ENCODE results near the gene CCDC167.

The CCDC167 gene

DNA sequence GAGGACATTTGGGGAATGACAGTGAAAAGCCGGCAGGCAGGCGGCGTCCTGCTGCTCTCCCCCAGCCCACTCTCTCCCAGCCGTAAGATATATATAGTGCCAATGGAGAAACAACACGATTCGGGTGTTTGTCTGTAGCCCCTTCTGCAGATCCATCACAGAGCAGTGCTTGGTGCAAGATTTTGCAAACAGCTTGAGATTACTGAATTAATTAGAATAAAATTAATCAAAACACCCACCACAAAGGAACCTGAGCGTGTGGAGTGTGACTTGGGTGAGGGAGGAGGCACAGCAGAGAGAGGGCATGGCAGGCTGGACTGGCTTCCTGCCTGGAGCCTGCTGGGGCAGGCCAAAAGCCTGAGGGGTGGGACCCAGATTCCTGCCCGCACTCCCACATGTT, 28.8 kb upstream of the CCDC167 start:
- no peak for FAIRE-seq

DNA sequence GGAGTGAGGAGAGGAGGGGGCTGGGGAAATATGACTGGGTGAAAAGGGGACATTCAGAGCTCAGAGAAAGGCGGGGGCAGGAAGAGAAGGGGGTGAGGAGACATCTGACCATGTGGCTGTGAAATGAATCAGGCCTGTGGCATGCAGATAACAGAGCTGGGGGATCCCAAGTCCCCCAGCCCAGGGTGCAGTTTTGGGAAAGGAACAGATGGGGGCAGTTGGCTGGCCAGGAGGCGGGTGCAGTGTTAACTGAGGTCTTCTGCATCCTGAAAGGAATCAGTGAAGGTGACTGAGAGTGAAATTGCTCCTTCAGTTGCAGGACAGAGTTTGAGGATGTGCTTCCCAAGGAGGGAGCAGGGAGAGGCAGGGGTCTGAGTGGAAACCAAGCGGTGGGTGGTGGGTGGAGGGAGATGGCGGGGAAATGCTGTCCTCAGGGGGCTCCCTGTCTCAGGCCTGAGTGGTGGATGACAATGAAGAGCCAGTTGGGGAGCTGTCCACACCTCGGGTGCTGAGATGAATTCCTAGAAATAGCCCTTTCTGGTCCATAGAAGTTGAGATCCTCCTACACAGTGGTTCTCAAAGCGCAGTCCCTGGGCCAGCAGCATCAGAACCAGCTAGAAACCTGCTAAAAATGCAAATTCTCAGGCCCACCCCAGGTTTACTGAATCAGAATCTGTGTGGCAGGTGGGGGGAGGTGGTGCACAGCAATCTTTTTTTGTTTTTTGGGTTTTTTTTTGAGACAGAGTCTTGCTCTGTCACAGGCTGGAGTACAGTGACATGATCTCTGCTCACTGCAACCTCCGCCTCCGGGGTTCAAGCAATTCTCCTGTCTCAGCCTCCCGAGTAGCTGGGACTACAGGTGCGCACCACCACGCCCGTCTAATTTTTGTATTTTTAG, 26.0 kb upstream of the CCDC167 start:
- FAIRE-seq: no peak

DNA sequence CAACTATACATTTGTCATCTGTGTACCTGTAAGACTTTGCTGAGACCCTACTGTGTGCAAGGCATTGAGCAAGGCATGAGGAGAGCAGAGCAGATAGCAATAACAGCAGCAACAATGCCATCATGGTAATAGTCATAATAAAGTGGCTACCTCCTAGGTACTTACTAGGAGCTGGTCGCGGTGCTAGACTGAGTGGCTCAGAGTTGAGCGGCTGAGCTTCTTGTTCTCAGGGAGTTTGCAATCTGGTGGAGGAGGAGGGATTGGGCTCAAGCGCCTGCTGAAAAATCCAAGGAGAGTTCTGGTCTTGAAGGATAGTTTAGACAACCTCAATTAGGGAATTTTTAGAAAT, 25.3 kb upstream of the CCDC167 start:
- FAIRE-seq: no peak

DNA sequence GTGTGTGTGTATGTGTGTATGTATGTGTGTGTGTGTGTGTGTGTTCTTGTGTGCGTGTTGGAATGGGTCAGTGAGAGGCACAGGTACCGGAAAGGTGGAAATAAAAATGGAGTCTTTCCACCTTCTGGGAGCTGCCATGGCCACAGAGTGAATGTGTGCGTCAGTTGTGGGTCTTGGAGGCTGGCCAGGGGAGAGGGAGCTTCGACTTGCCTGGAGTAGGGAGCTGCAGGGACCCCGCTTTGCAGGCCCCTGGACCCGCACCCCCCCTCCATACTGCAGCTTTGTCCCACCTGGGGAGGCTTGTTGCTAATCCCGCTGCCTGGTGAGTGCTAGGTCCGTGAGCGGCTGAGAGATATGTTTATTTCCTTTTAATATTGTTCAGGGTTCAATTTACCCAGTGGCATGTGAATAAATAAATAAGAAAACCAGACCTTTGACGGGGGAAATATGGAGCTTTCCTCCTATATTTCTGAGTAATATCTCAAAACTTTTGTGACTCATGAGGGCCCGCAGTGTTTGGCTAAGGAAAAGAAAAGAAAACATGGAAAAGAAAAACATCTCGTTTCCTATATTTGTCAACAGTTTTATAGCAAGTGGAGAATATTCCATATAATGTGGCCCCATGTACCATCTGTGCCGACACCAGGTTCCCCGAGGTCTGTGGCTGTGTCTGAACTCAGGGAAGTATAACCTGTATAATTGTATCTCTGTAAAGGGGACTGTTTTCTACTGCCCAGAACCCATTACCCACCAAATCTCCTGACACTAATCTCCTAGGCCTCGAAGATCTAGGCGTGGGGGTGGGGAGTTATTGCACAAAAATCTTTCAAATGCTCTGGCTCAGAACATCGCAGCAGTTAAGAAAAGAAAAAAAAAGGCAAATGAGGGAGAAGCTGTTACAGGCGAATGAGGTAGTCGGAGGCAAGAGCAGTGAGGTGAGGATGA, 24.6 kb upstream of the CCDC167 start:
- FAIRE-seq: no peak

DNA sequence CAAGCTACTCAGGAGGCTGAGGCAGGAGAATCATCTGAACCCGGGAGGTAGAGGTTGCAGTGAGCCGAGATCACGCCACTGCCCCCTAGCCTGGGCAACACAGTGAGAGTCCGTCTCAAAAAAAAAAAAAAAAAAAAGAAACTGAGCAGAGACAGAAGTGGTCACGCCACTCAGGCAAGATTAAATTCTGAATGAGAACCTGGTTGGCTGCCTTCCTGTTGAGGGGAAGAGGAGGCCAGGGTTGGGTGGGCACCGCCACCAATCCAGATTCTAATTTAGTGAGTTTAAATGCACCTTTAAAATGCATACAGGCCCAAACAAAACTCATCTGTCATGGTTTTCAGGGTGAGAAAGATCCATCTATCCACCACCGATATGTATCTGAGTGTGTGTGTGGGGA, 23.7 kb upstream of the CCDC167 start:
- FAIRE-seq: no peak

DNA sequence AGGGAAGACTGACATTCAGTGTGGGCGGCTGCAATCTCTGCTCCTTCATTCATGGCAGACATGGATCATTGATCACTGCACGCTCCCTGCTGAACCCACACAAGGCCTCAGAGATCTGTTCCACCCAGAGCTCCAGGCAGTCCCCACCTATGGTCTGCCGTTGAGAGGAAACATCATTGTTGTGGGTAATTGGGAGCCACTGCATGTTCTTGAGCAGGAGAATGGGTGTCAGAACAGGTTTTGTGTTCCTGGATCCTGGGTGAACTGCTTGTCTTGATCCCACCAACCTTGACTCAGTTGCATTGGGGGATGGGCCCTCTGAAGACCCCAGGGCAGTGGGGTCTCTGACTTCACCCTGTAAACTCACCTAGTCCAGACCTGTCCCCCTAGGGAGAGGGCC, 23.1 kb upstream of the CCDC167 start:
- FAIRE-seq: no peak

DNA sequence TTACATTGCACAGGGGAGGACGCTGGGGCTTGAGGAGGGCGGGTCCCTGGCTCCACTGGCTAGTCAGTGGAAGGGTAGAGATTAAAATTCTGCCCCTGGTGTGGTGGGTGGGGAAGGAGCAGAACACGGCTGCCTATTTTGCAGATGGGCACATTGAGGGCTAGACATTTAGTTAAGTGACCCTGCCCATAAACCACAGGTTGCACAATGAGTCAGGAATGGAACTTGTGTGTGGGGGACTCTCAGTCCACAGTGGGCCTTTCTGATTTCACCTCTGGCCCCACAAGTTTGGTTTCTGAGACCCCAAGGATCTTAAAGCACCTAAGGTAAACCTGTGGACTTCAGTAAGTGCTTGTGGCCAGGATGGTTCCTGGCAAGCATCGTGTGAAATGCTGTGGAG, 22.0 kb upstream of the CCDC167 start:
- no peak for FAIRE-seq

DNA sequence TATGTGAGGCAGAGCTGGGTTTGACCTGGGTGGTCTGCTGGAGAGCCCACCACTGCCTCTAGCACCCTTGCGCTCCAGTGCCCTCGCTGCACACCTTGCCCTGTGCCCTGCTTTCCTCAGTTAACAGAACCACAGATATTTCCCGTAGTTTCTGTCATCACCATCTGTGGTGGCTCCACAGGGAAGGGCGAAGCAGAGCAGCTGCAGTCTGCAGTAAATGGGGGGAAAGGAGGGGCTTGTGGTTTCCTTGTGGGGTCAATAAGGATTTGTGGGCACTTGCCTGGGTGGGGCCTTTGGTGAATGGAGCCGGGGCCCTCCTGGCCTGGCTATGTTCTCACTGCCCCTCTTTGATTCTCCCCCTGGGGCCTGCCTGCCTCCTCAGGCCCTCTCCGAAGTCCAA, 21.2 kb upstream of the CCDC167 start:
- no peak for FAIRE-seq

DNA sequence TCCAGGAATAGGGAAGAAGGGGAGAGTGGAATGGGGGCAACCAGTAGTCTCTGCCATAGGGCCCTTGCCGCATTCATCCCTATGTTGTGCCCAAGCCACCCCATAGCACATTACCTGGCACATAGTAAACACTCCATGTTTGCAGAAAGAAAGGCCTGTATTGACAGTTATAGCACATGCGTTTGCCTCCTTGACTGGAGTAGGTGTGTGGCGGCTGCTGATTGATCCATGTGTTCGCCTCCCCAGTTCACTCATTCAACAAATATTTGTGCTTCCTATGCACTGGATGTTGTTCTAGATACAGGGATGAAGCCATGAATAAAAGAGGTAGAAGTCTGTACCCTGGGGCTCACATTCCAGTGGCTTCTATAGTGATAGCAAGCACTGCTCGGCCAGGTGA, 19.8 kb upstream of the CCDC167 start:
- FAIRE-seq: no peak

DNA sequence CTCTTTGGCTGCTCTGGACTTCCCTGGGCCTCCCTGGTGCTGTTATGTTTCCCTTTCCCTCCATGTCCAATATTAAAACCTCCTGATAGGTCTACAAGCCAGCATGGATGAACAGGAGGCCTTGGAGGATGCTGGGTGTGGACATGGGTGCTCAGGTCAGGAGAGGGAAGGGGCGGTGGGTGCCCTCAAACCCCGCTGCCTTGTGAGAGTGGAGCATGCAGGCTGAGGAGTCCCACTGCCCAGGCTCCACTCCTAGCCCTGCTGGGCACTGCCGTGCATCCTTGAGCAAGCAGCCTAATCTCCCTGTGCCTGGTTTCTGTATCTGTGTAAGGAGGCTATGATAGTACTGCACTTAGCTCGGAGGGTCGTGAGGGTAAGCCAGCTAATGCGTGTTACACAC, 18.4 kb upstream of the CCDC167 start:
- no peak for FAIRE-seq

DNA sequence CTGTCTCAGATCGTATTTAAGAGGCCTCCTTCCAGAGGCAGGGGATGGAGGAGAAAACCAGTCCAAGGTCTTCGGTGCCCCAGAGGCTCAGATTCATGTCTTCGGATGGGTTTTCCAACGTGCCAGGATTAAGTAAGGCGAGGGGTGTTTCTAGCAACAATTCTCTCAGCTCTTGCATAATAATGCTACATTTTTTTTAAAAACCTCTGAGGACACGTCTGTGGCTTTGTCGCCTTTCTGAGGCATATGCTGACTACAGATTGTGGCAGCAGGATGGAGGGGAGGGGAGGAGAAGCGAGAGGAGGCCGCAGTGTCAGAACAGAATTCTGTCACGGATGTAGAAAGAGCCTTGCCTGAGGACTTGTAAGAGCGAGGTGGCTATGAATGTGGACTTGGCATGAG, 17.7 kb upstream of the CCDC167 start:
- no peak for FAIRE-seq

DNA sequence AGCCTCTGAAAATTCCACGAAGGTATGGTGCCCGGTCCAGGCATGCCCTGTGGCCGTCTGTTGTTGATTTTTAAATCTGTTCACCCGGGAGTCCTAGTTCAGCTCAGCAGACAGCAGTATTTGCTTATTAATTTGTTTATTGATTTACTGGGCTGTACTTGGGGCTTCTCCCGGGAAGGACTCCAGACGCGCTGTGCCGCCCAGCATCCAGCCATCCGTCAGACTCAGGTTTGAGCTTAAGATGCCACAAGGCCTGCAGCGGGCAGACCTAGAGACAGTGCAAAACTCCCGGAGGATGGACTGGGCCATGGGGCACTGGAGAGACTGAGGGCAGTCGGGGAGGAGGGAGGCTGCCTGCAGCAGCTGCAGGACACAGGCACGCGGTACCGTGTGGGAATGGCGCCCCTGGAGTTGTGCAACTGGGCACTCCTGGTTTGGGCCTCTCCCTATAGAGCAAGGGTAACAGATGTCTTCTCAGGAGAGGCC, 17.3 kb upstream of the CCDC167 start:
- FAIRE-seq: no peak

DNA sequence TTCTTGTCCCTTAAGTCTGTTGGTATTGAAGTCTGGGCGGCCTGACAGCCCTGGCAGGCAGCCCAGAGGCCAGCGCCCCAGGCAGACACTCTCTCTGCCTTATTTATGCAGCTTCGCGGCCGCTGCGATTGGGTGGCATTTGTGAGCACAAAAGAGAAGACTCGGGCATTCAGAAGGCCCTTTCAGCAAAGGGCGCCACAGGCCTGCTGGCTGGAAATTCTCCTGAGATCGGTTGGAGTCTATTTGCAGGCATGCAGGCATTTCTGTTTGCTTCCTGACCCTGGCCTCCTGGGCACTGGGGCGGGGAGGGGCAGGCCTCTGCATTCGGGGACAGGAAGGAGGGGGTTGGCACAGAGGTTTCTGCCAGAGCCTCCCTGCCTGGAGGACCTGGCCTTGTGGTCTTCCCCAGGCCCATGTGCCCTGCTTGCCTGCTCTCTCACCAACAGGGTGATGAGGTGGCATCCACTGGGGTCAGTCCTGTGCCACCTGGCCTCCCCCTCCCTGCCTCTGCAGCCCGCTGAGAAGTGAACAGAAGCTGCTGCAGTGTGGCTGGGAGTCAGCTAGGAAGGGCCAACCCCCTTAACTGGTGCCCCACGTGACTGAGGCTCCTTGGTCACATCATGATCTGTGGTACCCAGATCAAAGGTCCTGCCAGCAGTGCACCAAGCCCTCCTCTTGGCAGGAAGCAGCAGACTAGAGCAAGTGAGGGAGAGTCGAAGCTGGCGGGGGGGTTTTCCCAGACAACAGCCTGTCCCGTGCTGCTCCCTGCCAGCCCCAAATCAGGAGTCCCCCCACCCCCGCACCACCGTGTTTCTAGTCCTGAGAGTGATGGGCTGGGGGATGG, 16.6 kb upstream of the CCDC167 start:
- no peak for FAIRE-seq

DNA sequence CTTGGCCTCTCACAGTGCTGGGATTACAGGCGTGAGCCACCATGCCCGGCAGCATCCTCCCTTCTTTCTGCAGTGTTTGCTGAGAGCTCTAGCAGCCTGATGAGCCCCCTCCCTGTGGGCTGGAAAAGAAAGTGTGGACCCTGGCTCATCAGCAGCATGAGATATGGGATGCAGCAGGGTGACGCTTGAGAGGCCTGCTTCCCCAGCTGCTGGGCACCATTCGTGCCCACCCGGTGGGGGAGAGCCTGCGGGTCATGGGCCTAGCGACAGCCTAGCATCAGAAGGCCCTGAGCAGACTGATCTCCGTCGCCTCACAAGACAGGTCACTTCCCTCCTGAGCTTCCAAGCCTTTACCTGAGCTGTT, 16.0 kb upstream of the CCDC167 start:
- no peak for FAIRE-seq

DNA sequence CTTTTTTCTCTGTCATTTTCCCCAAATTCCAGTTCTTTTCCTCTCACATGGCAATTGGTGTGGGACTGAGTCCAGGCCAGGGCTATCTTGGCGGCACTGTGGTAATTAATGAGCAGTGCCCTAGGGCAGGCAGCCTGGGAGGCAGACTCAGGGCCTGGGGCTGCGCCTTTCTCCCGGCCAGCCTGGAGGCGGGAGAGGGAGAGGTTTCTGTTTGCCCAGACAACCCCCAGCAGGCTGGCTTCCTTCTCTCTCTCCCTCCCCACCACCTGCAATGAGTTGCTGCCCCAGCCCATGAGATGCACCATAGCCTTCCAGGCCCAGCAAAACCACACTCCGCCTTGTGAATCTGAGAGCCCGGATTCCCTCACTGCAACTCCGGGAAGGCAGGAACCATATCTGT, 15.1 kb upstream of the CCDC167 start:
- FAIRE-seq: no peak

DNA sequence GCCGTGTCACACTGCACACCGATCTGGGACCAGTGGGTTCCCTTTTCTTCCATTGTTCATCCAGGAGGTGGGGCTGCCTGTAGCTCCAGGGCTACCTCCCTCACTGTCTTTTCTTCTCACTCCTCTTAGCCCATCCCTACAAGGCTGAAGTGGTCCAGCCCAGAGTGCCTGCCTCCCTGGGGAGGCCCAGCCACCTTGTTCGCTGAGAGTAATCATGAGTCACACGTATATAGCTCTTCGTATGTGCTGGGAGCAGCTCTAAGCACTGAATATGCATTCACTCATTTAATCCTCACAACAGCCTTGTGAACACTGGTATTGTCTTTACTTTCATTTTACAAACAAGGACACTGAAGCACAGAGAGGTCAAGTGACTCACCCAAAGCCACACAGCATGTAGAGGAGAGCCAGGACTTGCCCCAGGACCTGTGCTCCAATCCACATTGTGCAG, 14.7 kb upstream of the CCDC167 start:
- no peak for FAIRE-seq

DNA sequence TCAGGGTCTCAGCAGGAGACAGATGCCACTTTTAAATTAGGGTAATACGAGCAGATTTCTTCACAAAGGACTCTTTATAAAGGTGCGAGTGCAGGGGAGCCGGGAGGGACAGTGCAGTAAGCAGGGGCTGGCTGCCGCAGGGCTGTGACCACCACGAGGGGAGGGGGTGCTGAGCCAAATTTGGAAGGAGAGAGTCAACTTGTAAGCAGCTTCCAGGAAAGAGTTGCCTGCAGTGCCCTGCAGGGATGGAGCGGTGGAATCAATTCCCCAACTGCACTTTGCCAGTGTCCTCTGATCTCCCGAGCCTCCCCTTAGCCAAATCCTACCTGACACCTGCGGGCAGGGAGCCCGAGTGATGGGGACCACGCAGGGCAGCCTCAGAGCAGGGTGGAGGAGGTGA, 13.9 kb upstream of the CCDC167 start:
- FAIRE-seq: no peak

DNA sequence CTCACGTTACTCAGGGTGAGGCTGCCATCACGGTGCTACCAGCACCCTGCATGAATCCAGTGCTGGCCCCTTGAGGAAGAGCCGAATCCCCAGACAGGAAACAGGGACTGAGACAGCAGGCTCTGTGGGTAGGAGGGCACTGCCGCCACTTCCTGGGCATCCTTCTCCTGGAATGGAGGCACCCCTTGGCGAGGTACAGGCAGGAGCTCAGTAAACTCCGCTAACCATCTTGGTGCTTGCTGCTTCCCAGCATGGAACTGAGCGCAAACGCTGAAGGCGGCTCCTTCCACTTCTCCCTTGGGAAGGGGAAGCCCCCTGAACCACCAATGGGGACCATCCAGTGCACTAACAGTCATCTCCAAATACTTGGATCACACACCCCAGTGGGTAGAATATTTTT, 13.5 kb upstream of the CCDC167 start:
- FAIRE-seq: no peak

DNA sequence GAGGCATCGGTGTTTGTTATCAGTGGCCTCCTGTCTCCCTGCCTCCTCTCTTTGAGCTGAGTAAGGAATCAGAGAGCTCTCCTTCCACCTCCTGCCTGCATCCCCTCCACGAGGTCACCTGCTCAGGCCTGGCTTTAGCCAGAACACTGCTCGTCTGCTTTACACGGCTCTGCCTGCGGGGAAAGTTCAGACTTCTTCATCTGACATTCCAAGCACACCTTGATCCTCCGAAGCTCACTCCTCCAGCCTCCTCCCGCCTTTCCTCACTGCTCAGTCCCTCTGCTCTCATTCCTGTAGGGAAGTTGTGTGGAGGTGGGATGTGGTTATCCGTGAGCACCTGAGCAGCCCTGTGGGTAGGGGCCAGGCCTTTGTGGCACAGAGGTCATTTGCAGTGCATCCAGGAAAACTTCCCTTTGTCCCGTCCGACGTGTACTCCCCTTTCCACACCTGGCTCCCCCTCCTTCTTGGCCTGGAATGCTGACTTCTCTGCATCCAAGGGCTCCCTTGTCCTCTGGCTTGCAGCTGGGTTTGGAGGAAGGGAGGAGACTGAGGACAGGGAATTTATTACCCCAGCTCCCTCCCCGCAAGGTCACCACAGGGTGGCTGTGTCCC, 12.8 kb upstream of the CCDC167 start:
- no peak for FAIRE-seq

DNA sequence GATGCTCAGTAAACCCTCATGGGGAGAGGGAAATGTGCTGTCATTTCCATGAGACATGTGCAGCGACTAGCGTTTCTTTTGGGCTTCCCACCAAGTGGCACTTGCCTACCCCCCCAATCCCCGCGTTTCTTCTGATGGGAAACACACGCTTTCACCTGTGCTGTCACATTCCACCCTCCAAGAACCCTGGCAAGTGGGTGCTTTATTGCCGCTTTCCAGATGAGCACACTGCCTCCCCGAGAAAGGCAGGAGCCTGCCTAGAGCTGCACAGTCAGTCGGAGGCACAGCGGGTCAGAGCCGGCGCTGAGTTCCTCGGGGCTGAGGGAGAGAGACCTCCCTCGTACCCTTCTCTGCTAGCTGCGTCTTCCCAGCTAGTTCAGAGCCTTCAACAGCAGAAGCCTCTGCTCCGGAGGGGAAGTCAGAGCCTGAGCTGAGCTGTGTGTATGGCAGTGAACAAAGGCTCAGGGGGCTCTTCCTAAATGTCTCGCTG, 12.3 kb upstream of the CCDC167 start:
- FAIRE-seq: no peak

DNA sequence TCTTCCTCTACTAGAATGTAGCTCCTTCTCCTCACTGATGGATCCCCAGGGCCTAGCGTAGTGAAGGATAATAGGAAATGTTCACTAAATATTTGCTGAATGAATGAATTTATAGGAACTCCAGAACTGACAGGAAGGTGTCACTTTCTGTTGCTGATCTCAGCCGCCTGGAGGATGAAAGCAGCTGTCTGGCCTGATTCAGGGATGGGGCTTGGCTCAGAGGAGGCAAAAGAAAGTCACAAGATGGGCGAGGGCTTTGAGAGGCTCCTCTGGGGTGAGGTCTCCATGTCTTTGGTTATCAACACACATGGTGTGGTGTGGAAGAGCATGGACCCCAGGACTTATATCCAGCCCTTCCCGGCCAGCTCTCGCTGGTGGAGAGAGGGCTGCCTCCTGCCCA, 11.5 kb upstream of the CCDC167 start:
- FAIRE-seq: no peak

All from colon (tissue), 2 donors.